ENCODE data around the gene ZFP57.
"Not testable (repeated sequence)": the region's sequence is repeated elsewhere in the genome, so short reads cannot be mapped to it uniquely, and the experiment has no call there.

ZFP57 gene

DNA sequence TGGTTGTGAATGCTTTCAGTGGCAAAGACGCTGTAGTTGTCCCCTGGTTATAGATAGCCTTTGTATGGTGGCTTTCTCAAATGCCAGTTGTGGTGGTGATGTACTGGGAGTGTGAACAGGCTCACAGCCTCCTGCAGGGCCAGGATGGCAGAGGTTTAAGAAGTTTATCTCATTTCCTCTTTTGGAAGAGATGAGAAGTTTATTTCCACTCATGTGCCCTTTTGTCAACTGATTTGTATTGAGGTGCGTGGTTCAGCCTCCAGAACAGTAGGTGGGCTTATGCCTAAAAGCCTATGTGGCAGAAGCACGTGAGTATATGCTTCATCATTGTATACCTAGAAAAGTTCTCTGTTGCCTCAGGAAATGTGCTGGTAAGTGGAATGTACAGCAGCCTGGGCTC is 13.7 kb upstream of the ZFP57 start:
- Histone ChIP-seq H3K9me3 (ENCODE audit: control insufficient read depth, insufficient read depth, low read length) (no peaks in the 10 kb centered on the region), H3K4me3 (ENCODE audit: low read length) (no peak overlapping the region), H3K4me1 (ENCODE audit: control insufficient read depth, insufficient read depth, low read length) (peaks cover 3% of the 10 kb centered on the region; the same call in 1 of the 2 replicates), H3K27me3 (ENCODE audit: control insufficient read depth, insufficient read depth, low read length) (no peaks in the 10 kb centered on the region), H3K36me3 (ENCODE audit: control insufficient read depth, insufficient read depth, low read length) (no peaks in the 10 kb centered on the region), H3K27ac (ENCODE audit: low read length) (no peak overlapping the region)
- no peak for DNase-seq (ENCODE audit: low read depth, low spot score)
- WGBS (ENCODE audit: insufficient coverage, insufficient read length), result no CpG with 5 or more reads among the region's 3 CpGs

DNA sequence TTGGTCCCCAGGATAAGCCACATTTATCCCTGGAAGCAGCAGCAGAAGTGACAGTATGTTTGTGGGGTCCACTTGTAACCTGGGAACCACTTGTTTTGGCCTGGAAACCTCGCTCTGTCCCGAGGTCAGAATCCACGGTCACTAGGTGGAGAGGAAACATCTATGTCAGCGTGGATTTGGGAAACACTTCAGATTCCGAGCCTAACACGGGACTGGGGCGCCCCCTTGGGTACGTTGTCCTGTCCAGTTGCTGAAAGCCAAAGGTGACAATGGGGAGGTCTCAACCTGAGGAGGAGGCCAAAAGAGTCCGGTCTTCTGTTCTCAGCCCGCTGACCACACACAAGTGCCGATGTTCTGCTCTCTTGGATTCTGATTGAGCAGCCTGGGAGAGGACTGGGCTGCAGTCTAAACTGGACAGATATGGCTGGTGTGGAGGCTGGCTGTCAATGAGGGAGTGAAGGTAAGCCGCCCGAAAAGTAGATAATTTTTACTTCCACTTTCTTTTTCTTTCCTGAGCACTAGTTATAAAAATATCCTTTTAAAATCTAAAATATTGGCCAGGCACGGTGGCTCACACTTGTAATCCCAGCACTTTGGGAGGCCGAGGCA is 4.9 kb upstream of the ZFP57 start:
- H3K4me1 ChIP-seq (ENCODE audit: control insufficient read depth, insufficient read depth, low read length), result 0 out of 2 replicates have a peak, but pooled peaks cover 2% of the 10 kb centered on the region
- H3K4me3 ChIP-seq (ENCODE audit: low read length), result no peak overlapping the region
- H3K36me3 ChIP-seq (ENCODE audit: control insufficient read depth, insufficient read depth, low read length), result no peaks in the 10 kb centered on the region
- no peak for DNase-seq (ENCODE audit: low read depth, low spot score)
- no CpG with 5 or more reads among the region's 15 CpGs for WGBS (ENCODE audit: insufficient coverage, insufficient read length)
- H3K27ac ChIP-seq (ENCODE audit: low read length), result no peak overlapping the region
- H3K27me3 ChIP-seq (ENCODE audit: control insufficient read depth, insufficient read depth, low read length), result no peaks in the 10 kb centered on the region
- no peaks in the 10 kb centered on the region for H3K9me3 ChIP-seq (ENCODE audit: control insufficient read depth, insufficient read depth, low read length)

DNA sequence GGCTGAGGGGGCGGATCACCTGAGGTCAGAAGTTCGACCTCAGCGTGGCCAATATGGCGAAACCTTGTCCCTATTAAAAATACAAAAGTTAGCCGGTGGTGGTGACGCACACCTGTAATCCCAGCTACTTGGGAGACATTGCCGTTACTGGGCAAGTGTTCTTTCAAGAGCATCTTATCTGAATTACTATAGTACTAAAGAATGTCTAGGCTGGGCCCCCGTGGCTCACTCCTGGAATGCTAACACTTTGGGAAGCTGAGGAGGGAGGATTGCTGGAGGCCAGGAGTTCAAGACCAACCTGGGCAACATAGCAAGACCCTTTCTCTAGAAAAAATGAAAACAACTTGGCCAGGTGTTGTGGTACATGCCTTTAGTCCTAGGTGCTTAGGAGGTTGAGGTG is 859 bp upstream of the ZFP57 start:
- WGBS (ENCODE audit: insufficient coverage, insufficient read length), result no CpG with 5 or more reads among the region's 8 CpGs
- no peak overlapping the region for H3K4me3 ChIP-seq (ENCODE audit: low read length)
- no peaks in the 10 kb centered on the region for H3K27me3 ChIP-seq (ENCODE audit: control insufficient read depth, insufficient read depth, low read length)
- H3K4me1 ChIP-seq (ENCODE audit: control insufficient read depth, insufficient read depth, low read length), result 0 out of 2 replicates have a peak, but pooled peaks cover 2% of the 10 kb centered on the region
- no peak overlapping the region for H3K27ac ChIP-seq (ENCODE audit: low read length)
- no peak for DNase-seq (ENCODE audit: low read depth, low spot score)
- no peaks in the 10 kb centered on the region for H3K9me3 ChIP-seq (ENCODE audit: control insufficient read depth, insufficient read depth, low read length)
- H3K36me3 ChIP-seq (ENCODE audit: control insufficient read depth, insufficient read depth, low read length), result no peaks in the 10 kb centered on the region

DNA sequence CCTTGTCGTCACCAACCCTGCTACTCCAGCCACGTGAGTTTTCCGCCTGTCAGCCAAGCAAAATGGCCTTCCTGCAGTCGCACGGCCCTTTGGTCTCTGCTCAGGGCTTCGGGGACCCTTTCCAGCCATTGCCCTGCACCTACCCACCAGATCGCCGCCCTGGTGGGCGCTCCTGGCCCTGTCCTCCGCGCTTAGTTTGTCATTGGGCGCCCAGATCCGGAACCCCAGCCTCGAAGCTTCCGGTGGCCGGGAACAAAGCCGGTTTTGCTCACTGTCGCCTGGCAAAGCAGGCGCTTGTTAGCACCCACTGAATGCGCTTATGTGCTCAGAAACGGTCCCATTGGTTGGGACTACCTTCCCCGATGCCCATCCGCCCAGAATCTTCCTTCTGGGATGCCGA is 536 bp downstream of the ZFP57 start:
- Histone ChIP-seq H3K9me3 (ENCODE audit: control insufficient read depth, insufficient read depth, low read length) (no peaks in the 10 kb centered on the region), H3K27ac (ENCODE audit: low read length) (no peak overlapping the region)
- WGBS (ENCODE audit: insufficient coverage, insufficient read length), result no CpG with 5 or more reads among the region's 24 CpGs

DNA sequence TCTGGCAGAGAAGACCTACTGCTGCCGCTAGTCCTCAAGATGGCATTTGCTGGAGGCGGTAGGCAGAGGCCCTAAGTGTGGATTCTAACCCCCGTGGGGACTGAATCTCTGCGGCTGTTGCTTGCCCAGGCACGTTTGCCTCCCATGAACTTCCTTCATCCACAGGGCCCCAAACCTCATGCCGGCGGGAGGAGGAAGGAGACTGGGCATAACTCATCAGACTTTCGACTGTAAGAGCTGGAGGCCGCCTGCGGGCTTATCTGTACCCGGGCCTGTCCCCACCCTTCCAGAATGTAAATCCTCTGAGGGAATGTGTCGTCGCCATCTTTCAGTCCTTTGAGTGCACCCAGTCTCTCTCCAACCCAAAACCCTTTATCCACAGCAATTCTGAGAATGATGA is 990 bp downstream of the ZFP57 start:
- no peak overlapping the region for H3K27ac ChIP-seq (ENCODE audit: low read length)
- H3K4me3 ChIP-seq (ENCODE audit: low read length), result no peak overlapping the region
- no peak for DNase-seq (ENCODE audit: low read depth, low spot score)
- no peaks in the 10 kb centered on the region for H3K36me3 ChIP-seq (ENCODE audit: control insufficient read depth, insufficient read depth, low read length)
- 0 out of 2 replicates have a peak, but pooled peaks cover 2% of the 10 kb centered on the region for H3K4me1 ChIP-seq (ENCODE audit: control insufficient read depth, insufficient read depth, low read length)
- H3K27me3 ChIP-seq (ENCODE audit: control insufficient read depth, insufficient read depth, low read length), result no peaks in the 10 kb centered on the region
- no peaks in the 10 kb centered on the region for H3K9me3 ChIP-seq (ENCODE audit: control insufficient read depth, insufficient read depth, low read length)
- WGBS (ENCODE audit: insufficient coverage, insufficient read length), result no CpG with 5 or more reads among the region's 13 CpGs

More for the DNA sequence above, 536 bp downstream of the ZFP57 start:
- H3K27me3 ChIP-seq (ENCODE audit: control insufficient read depth, insufficient read depth, low read length), result no peaks in the 10 kb centered on the region
- H3K4me3 ChIP-seq (ENCODE audit: low read length), result no peak overlapping the region
- H3K36me3 ChIP-seq (ENCODE audit: control insufficient read depth, insufficient read depth, low read length), result no peaks in the 10 kb centered on the region
- 0 out of 2 replicates have a peak, but pooled peaks cover 2% of the 10 kb centered on the region for H3K4me1 ChIP-seq (ENCODE audit: control insufficient read depth, insufficient read depth, low read length)
- DNase-seq (ENCODE audit: low read depth, low spot score), result no peak

DNA sequence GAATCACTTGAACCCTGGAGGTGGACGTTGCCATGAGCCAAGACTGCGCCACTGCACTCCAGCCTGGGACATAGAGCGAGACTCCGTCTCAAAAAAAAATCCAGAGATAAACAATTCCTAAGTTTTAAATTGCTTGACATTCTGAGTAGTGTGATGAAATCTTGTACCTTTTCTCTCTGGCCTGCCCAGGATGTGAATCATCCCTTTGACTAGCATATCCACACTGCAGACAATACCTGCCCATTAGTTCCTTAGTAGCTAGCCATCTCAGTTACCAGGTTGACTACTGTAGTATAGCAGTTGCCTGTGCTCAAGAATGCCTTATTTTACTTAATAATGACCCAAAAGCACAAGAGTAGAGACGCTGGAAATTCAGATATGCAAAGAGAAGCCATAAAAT is 2.8 kb downstream of the ZFP57 start:
- no peaks in the 10 kb centered on the region for H3K9me3 ChIP-seq (ENCODE audit: control insufficient read depth, insufficient read depth, low read length)
- DNase-seq (ENCODE audit: low read depth, low spot score), result no peak
- H3K36me3 ChIP-seq (ENCODE audit: control insufficient read depth, insufficient read depth, low read length), result no peaks in the 10 kb centered on the region
- H3K4me3 ChIP-seq (ENCODE audit: low read length), result no peak overlapping the region
- no peak overlapping the region for H3K27ac ChIP-seq (ENCODE audit: low read length)
- no peaks in the 10 kb centered on the region for H3K27me3 ChIP-seq (ENCODE audit: control insufficient read depth, insufficient read depth, low read length)
- WGBS (ENCODE audit: insufficient coverage, insufficient read length), result no CpG with 5 or more reads among the region's 5 CpGs
- H3K4me1 ChIP-seq (ENCODE audit: control insufficient read depth, insufficient read depth, low read length), result no peaks in the 10 kb centered on the region

DNA sequence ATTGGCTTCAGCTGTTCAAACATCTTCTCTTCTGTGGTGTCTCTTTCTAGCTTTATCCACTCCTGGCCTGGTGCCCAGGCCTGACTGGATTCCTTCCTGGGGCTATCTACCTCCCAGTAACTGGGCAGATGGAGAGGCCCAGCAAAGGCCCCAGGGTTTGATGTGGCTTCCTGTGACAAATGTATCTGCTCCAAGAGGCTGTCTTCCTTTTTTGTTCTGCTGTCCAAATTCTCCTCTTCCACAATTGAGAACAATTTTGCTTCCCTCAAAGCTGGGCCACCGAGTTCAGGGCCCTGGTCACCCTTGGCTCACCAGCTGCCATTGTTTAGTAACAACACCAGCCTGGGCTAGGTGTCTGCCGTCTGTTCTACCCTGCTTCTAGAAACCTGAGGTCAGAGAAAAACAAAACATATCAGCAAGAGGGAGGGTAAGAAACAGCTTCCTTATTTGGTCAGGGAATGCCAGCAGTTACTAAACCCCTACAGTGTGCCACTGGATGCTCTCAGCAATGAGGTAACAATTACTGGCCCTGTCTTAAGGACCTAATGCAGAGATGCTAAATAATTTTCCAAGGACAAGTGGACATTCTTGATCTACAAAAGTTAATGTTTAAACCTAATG is 3.9 kb downstream of the ZFP57 start:
- H3K9me3 ChIP-seq (ENCODE audit: control insufficient read depth, insufficient read depth, low read length), result no peaks in the 10 kb centered on the region
- no peak overlapping the region for H3K27ac ChIP-seq (ENCODE audit: low read length)
- WGBS (ENCODE audit: insufficient coverage, insufficient read length), result no CpG with 5 or more reads among the region's 2 CpGs

DNA sequence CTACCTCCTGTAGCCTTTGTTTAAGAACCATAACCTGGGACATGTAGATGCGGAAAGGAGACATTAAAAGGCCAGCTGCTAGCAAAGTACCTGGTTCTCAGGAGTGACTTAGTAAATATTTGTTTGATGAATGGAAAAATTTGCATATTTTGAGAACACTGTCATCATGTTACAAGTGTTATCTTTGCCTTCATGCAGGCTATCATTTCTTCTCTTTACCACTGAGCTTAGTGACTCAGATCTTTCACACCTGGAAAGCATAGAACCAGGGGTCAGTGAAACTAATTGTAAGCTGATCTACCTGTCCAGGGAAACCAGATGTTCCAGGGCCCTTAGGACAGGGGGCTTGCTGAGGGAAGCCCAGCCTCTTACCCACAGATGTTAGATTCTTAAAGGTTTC is 5.4 kb downstream of the ZFP57 start:
- DNase-seq (ENCODE audit: low read depth, low spot score), result no peak
- Histone ChIP-seq H3K4me3 (ENCODE audit: low read length) (no peak overlapping the region), H3K27me3 (ENCODE audit: control insufficient read depth, insufficient read depth, low read length) (no peaks in the 10 kb centered on the region), H3K4me1 (ENCODE audit: control insufficient read depth, insufficient read depth, low read length) (peaks cover 2% of the 10 kb centered on the region; the same call in 1 of the 2 replicates), H3K36me3 (ENCODE audit: control insufficient read depth, insufficient read depth, low read length) (no peaks in the 10 kb centered on the region), H3K27ac (ENCODE audit: low read length) (no peak overlapping the region), H3K9me3 (ENCODE audit: control insufficient read depth, insufficient read depth, low read length) (no peaks in the 10 kb centered on the region)
- no CpG with 5 or more reads among the region's 1 CpG for WGBS (ENCODE audit: insufficient coverage, insufficient read length)

More for the DNA sequence above, 3.9 kb downstream of the ZFP57 start:
- H3K4me3 ChIP-seq (ENCODE audit: low read length), result no peak overlapping the region
- H3K27me3 ChIP-seq (ENCODE audit: control insufficient read depth, insufficient read depth, low read length), result no peaks in the 10 kb centered on the region
- no peak for DNase-seq (ENCODE audit: low read depth, low spot score)
- no peaks in the 10 kb centered on the region for H3K36me3 ChIP-seq (ENCODE audit: control insufficient read depth, insufficient read depth, low read length)
- H3K4me1 ChIP-seq (ENCODE audit: control insufficient read depth, insufficient read depth, low read length), result no peaks in the 10 kb centered on the region

DNA sequence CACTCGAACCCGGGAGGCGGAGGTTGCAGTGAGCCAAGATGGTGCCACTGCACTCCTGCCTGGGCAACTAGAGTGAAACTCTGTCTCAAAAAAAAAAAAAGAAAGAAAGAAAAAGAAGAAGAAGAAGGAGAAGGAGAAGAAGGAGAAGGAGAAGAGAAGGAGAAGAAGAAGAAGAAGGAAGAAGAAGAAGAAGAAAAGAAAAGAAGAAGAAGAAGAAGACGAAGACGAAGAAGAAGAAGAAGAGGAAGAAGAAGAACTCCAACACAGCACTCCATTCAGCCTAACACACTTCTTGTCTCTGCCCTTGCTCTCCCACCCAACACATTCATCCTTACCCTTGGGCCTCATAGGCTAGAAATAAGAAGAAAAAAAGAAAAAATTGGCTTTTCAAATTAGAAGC is 6.9 kb downstream of the ZFP57 start:
- Histone ChIP-seq H3K27me3 (ENCODE audit: control insufficient read depth, insufficient read depth, low read length) (no peaks in the 10 kb centered on the region), H3K4me1 (ENCODE audit: control insufficient read depth, insufficient read depth, low read length) (peaks cover 2% of the 10 kb centered on the region; the same call in 1 of the 2 replicates), H3K36me3 (ENCODE audit: control insufficient read depth, insufficient read depth, low read length) (no peaks in the 10 kb centered on the region), H3K9me3 (ENCODE audit: control insufficient read depth, insufficient read depth, low read length) (no peaks in the 10 kb centered on the region), H3K27ac (ENCODE audit: low read length) (no peak overlapping the region), H3K4me3 (ENCODE audit: low read length) (no peak overlapping the region)
- DNase-seq (ENCODE audit: low read depth, low spot score), result no peak
- no CpG with 5 or more reads among the region's 5 CpGs for WGBS (ENCODE audit: insufficient coverage, insufficient read length)

DNA sequence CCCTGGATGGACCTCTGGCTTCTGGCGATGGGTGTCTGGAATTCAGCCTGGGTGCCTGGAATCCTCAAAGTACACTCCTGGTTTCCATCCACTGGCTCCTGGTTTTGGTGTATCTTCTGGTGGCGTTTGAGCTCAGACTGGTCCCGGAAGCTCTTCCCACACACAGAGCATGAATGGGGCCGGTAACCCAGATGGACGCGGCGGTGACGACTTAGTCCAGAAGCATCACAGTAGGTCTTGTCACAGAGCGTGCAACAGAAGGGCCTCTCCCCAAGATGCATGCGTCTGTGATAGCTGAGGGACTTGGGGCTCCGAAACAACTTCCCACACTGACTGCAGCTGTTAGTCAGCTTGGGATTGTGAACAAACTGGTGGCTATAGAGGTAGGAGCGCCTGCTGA is 7.8 kb downstream of the ZFP57 start:
- no peaks in the 10 kb centered on the region for H3K9me3 ChIP-seq (ENCODE audit: control insufficient read depth, insufficient read depth, low read length)
- peaks cover 3% of the 10 kb centered on the region for H3K4me1 ChIP-seq (ENCODE audit: control insufficient read depth, insufficient read depth, low read length)
- no peak overlapping the region for H3K27ac ChIP-seq (ENCODE audit: low read length)
- no peak overlapping the region for H3K4me3 ChIP-seq (ENCODE audit: low read length)
- DNase-seq (ENCODE audit: low read depth, low spot score), result no peak
- no peaks in the 10 kb centered on the region for H3K36me3 ChIP-seq (ENCODE audit: control insufficient read depth, insufficient read depth, low read length)
- no CpG with 5 or more reads among the region's 12 CpGs for WGBS (ENCODE audit: insufficient coverage, insufficient read length)
- no peaks in the 10 kb centered on the region for H3K27me3 ChIP-seq (ENCODE audit: control insufficient read depth, insufficient read depth, low read length)

DNA sequence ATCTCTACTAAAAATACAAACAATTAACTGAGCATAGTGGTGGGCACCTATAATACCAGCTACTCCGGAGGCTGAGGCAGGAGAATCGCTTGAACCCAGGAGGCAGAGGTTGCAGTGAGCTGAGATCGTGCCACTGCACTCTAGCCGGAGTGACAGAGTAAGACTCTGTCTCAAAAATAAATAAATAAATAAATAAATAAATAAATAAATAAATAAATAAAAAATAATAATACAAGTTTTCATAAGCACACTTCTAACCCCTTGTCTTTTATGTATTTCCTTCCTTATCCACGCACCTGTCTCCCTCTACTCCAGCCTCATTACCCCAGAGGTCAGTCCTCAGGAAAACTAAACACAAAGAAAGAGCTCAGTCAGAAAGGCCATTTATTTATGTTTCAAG is 8.8 kb downstream of the ZFP57 start:
- no CpG with 5 or more reads among the region's 5 CpGs for WGBS (ENCODE audit: insufficient coverage, insufficient read length)

More for the DNA sequence above, 8.8 kb downstream of the ZFP57 start:
- H3K4me3 ChIP-seq (ENCODE audit: low read length); H3K27me3 ChIP-seq (ENCODE audit: control insufficient read depth, insufficient read depth, low read length); H3K27ac ChIP-seq (ENCODE audit: low read length); DNase-seq (ENCODE audit: low read depth, low spot score); H3K4me1 ChIP-seq (ENCODE audit: control insufficient read depth, insufficient read depth, low read length); H3K36me3 ChIP-seq (ENCODE audit: control insufficient read depth, insufficient read depth, low read length); H3K9me3 ChIP-seq (ENCODE audit: control insufficient read depth, insufficient read depth, low read length): not testable (repeated sequence)

Measured in iPS DF 6.9 (cell line).